HT1080 (cell line): ENCODE results near the gene CARD8. TPM values are rescaled to one million over a fixed set of nuclear protein-coding genes. Genes with fewer than 3 reads are reported as not detected.

Source experiments
- DNase-seq: peaks from one replicate; pipeline ENCODE4 v3.0.0-alpha.2; 2015; ENCODE audit warnings: low read depth
- total RNA-seq: library from RNA; depleted of rRNA; stranded (reverse); fragments of >200 nt; shearing (Covaris generic); gene quantifications from 2 replicates; pipeline ENCODE4 v1.2.3, GENCODE V29; 2014; rRNA removed

The CARD8 gene
- total RNA-seq, 1 experiment from 2014 or later = 19.0 TPM

DNA sequence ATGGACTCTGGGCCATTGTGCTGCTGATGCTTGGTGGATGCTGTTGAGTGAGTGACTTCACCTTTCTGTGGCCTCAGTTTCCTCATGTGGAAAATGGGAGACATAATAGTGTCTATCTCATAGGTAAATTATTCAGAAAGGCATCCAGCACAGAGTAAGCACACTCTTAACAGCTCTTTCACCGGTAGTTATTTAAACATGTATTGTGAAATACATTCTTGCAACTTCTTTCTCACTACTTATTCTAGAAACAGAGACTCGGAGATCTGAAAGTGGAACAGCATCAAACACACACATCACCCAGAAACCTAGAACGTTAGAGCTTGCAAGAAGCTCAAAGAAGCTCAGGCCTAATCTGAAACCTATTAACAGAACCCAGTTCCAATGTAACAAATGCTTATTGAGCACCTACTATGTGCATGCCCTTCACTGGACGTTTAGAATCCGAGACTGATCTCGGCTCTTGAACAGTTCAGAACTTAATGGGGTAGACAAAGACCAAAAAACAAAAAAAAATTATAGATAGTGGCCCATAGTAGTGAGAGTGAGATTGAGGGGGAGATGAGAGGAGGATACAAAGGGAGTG is 81.2 kb downstream of the CARD8 start:
- no peak for DNase-seq

DNA sequence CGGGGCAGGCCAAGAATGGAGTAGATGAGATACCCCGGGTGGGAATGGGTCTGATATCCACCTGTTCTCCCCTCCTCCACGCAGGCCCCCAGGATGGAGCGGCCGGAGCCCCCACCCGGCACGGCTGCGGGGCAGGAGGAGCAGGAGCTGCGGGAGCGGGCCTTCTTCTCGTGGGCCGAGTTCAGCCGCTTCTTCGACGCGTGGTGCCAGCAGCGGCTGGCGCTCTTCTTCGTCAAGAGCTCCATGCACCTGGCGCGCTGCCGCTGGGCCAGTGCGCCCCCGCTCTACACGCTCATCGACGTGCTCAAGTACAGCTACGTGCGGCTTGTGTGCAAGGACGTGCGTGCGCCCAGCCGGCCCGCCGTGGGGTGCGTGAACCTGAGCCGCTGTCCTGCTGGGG is 84.0 kb downstream of the CARD8 start:
- no peak for DNase-seq

DNA sequence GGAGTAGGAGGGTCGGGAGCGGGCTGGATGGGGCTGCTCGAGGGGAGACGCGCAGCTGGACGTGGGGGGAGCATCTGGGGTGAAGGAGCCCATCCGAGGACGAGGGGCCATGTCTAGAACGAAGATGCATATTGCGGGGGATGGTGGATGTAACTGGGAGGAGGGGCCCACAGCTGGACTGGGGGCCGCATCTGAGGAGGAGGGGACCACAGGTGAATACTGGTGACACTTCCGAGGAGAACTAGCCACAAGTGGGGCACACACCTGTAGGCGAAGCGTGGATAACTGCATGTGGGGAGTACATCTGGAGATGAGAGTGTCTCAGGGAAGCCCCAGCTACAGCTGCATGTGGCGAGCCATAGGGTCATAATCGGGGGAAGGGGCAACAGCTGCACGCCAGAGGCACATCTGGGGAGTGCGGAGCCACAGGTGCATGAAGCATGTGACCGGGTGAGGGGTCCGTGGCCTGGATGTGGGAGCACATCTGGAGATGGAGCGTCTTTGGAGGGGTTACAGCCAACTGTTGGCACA is 84.8 kb downstream of the CARD8 start:
- DNase-seq = no peak

DNA sequence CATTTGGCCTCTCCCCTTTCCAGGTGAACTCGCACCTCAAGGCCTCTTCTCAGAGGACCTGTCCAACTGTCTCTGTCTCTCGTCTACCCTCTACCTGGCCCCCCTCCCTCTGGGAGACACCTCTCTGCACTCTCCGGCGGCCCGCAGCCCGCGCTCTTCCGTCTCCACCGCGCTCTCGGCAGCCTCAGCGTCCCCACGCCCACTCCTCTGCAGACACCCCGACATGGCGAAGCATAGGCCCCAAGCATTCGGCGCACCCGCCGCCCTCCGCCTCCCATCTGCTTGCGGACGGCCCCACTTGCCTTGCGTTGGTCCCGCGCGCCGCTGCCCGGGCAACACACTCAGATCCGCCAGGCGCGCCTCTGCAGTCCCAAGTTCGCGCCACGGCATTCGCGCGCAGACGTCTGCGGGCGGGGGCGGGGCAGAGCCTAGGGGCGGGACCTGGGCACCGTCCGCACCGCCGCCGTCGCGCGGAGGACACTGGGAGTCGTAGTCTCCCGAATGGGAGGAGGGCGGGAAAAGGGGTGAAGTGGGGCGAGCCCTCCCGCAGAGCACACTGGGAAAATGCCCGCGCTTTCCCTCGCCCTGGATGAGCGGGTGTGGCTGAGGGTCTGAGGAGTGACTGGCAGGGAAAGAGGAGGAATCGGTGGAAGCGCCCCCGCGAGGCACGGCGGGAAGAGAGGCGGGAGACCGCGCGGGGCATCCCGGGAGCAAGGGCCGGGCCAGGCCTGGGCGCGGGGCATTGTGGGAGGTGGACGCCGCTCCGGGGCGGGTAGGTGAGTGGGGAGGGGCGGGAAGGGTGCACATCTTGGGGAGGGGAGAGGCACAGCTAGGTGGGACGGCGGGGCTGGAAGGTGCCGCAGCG is 85.5 kb downstream of the CARD8 start, which contains the start of the genes LIG1 and ZSWIM9:
LIG1 (minus strand) TSS at position 406 of the 865 bp plus-strand sequence. CDS start 4,778 bp downstream, outside the sequence.
ZSWIM9 (plus strand) TSS at position 742 of the 865 bp plus-strand sequence. CDS start 1,123 bp downstream, outside the sequence.
- peak; percentile 97 for DNase-seq

DNA sequence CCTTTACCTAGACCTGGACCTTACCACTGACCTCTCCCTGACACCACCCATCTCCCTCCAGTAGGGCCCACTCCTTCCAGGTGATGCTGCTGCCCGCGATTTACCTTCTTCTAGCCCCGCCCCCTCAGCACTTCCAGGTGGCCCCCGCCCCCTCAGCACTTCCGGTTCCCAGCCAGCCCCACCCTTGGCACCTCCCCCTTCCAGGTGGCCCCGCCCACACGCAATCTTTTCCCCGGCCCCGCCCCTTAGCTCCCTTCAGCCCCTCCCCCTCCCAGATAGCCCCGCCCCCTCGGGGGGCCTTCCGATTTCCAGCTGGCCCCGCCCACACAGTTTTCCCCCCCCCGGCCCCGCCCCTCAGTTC is 86.2 kb downstream of the CARD8 start:
- DNase-seq = no peak

DNA sequence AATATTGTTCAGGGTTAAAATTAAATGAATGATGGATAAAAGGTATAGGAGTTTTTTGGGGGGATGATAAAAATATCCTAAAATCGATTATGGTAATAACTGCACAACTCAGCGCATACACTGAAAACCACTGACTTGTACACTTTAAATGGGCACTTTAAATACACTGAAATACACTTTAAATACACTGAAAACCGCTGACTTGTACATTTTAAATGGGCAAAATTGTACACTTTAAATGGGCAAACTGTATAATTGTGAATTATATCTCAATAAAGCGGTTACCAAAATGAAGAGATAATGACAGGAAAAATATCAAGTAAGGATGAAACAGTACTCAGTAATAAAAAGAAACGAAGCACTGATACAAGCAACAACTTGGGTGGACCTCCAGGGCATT is 87.0 kb downstream of the CARD8 start:
- no peak for DNase-seq

DNA sequence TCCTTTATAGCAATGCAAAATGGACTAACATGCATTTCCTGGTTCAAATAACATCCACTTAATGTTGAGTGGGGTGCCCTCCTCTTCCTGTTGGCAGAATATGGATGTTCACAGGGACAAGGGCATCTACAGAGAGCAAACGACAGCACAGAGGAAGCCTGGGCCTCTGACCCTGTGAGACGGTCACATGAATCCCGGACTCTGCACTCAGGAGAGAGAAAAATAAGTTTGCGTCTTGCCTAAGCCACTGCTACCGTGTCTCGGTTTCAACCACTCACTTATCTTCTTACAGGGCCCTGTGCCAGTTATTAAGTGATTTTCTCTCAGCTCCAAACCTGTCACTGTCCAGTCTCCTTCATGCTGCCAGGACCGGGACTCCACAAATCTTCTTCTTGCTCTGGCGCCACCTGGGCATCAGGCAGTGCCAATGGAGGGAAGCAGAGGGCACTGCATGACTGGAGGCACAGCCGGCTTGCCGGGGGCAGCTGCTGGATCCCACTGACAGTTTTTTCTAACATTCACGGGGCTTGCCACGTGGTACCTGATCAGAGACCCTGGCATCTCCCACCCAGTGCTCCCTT is 97.4 kb downstream of the CARD8 start:
- DNase-seq = no peak

Other genes starting within 250 kb of the CARD8 start
- not detected in 2 replicates for gene CABP5, start 211.8 kb downstream of the CARD8 start, total RNA-seq
- 1.6 and 1.9 TPM in 2 replicates for gene PLA2G4C, start 145.1 kb downstream of the CARD8 start, total RNA-seq
- gene LIG1, start 85.6 kb downstream of the CARD8 start, total RNA-seq = 86.5 and 139 TPM in 2 replicates
- gene ZSWIM9, start 85.2 kb downstream of the CARD8 start, total RNA-seq = 1.7 and 1.8 TPM in 2 replicates
- gene ZNF114, start 14.2 kb upstream of the CARD8 start, total RNA-seq = 1.8 and 2.5 TPM in 2 replicates
- 379 and 513 TPM in 2 replicates for gene EMP3, start 69.6 kb upstream of the CARD8 start, total RNA-seq
- 5.1 and 6.1 TPM in 2 replicates for gene TMEM143, start 108.0 kb upstream of the CARD8 start, total RNA-seq
- not detected in 2 replicates for gene SYNGR4, start 108.5 kb upstream of the CARD8 start, total RNA-seq
- gene KDELR1, start 135.6 kb upstream of the CARD8 start, total RNA-seq = 67.7 and 115 TPM in 2 replicates
- 0.20 and 0.21 TPM in 2 replicates for gene GRIN2D, start 137.8 kb upstream of the CARD8 start, total RNA-seq
- gene GRWD1, start 190.1 kb upstream of the CARD8 start, total RNA-seq = 97.2 and 113 TPM in 2 replicates
- 0.40 and 0.79 TPM in 2 replicates for gene KCNJ14, start 199.7 kb upstream of the CARD8 start, total RNA-seq
- gene CYTH2, start 213.5 kb upstream of the CARD8 start, total RNA-seq = 38.1 and 44.3 TPM in 2 replicates